Esophagus (tissue), 2 donors: ENCODE measurements around the gene OLFM1. TPM values are rescaled to one million over a fixed set of nuclear protein-coding genes. Genes with fewer than 3 reads are reported as not detected.
A peak's percentile ranks its signal among the peaks of the same experiment; 100 is the strongest.

Experiments
- H3K27ac ChIP-seq, 2 donors: one replicate each; pipeline ENCODE4 v1.5.1; 2013; ENCODE audit warnings: low read depth in 2 of 2, mild to moderate bottlenecking in 2 of 2, inconsistent platforms in 1 of 2, low read length in 1 of 2, moderate library complexity in 1 of 2
- H3K27me3 ChIP-seq, 2 donors: one replicate each; pipeline ENCODE4 v1.6.1; 2013; ENCODE audit warnings: low read length in 2 of 2, control low read depth in 1 of 2, mild to moderate bottlenecking in 1 of 2; ENCODE audit not compliant: insufficient read depth in 2 of 2, control insufficient read depth in 1 of 2
- H3K36me3 ChIP-seq, 2 donors: one replicate each; pipeline ENCODE4 v1.6.1; 2013; ENCODE audit warnings: low read length in 1 of 2; ENCODE audit not compliant: control insufficient read depth in 2 of 2, insufficient read depth in 2 of 2
- H3K4me1 ChIP-seq, 2 donors: one replicate each; pipeline ENCODE4 v1.6.1; 2013; ENCODE audit warnings: low read length in 1 of 2; ENCODE audit not compliant: control insufficient read depth in 2 of 2, insufficient read depth in 2 of 2
- H3K4me3 ChIP-seq, 2 donors: one replicate each; pipeline ENCODE4 v1.5.1; 2013; ENCODE audit warnings: low read length in 2 of 2, mild to moderate bottlenecking in 2 of 2, low read depth in 1 of 2, moderate library complexity in 1 of 2
- H3K9me3 ChIP-seq, 2 donors: one replicate each; pipeline ENCODE4 v1.6.1; 2013; ENCODE audit warnings: mild to moderate bottlenecking in 2 of 2, low read depth in 1 of 2, low read length in 1 of 2, moderate library complexity in 1 of 2; ENCODE audit not compliant: control insufficient read depth in 2 of 2, insufficient read depth in 1 of 2
- WGBS, 2 donors: extraction: QIAGEN DNeasy Blood & Tissue Kit; methylation state at CpG; one replicate each; pipeline ENCODE4 v1.1.7; 2013; 5-methylcytosine and 5-hydroxymethylcytosine counted together
- polyA plus RNA-seq, 2 donors: library from polyadenylated mRNA; stranded (reverse); fragments of 200-250 nt; gene quantifications; one replicate each; pipeline ENCODE4 v1.2.3, GENCODE V29; 2013
- donor health status: healthy with polysubstance abuse.
- donor health status: Bipolar disorder and iron deficiency.

Gene OLFM1
- polyA plus RNA-seq, 2 donors, result 2.3 to 4.8 TPM

GRCh38 chr9:135067096-135067710 lies 20.3 kb upstream of the OLFM1 start:
- Histone ChIP-seq H3K4me1 (no peaks in the 10 kb centered on the region), H3K9me3 (peaks cover 5 to 7% of the 10 kb centered on the region in 2 donors), H3K27ac (no peak overlapping the region), H3K27me3 (peaks cover 3 to 4% of the 10 kb centered on the region in 2 donors), H3K4me3 (no peak overlapping the region), H3K36me3 (no peaks in the 10 kb centered on the region)
- WGBS, 2 donors, result 86 to 87% methylated on average over 19 to 20 of the region's 20 CpGs

GRCh38 chr9:135068776-135069415 lies 18.6 kb upstream of the OLFM1 start:
- Histone ChIP-seq H3K4me3 (no peak overlapping the region), H3K4me1 (no peaks in the 10 kb centered on the region), H3K9me3 (peaks cover under 1 to 1% of the 10 kb centered on the region in 2 donors), H3K36me3 (no peaks in the 10 kb centered on the region), H3K27me3 (peaks cover 0 to 4% of the 10 kb centered on the region in 2 donors), H3K27ac (no peak overlapping the region)
- WGBS, 2 donors, result 76% methylated on average over 18 of the region's 18 CpGs

GRCh38 chr9:135069558-135070197 lies 17.8 kb upstream of the OLFM1 start:
- H3K27me3 ChIP-seq, result peaks cover 0 to 4% of the 10 kb centered on the region in 2 donors
- no peak overlapping the region for H3K4me3 ChIP-seq
- H3K9me3 ChIP-seq, result no peaks in the 10 kb centered on the region
- H3K4me1 ChIP-seq, result no peaks in the 10 kb centered on the region
- H3K27ac ChIP-seq, result no peak overlapping the region
- H3K36me3 ChIP-seq, result no peaks in the 10 kb centered on the region
- 36 to 44% methylated on average over 15 of the region's 15 CpGs for WGBS, 2 donors

GRCh38 chr9:135070198-135070951 lies 17.1 kb upstream of the OLFM1 start:
- Histone ChIP-seq H3K4me3 (no peak overlapping the region), H3K27me3 (peaks cover 0 to 4% of the 10 kb centered on the region in 2 donors), H3K4me1 (no peaks in the 10 kb centered on the region), H3K36me3 (no peaks in the 10 kb centered on the region), H3K9me3 (no peaks in the 10 kb centered on the region), H3K27ac (no peak overlapping the region)
- 42% methylated on average over 22 of the region's 22 CpGs for WGBS, 2 donors

- Histone ChIP-seq H3K27me3 (peaks cover 0 to 4% of the 10 kb centered on the region in 2 donors), H3K9me3 (no peaks in the 10 kb centered on the region), H3K4me3 (no peak overlapping the region), H3K27ac (no peak overlapping the region), H3K4me1 (no peaks in the 10 kb centered on the region), H3K36me3 (no peaks in the 10 kb centered on the region)
- 62 to 66% methylated on average over 16 of the region's 16 CpGs for WGBS, 2 donors
These were observed 16.3 kb upstream of the OLFM1 start for GRCh38 chr9:135070964-135071735.

DNA sequence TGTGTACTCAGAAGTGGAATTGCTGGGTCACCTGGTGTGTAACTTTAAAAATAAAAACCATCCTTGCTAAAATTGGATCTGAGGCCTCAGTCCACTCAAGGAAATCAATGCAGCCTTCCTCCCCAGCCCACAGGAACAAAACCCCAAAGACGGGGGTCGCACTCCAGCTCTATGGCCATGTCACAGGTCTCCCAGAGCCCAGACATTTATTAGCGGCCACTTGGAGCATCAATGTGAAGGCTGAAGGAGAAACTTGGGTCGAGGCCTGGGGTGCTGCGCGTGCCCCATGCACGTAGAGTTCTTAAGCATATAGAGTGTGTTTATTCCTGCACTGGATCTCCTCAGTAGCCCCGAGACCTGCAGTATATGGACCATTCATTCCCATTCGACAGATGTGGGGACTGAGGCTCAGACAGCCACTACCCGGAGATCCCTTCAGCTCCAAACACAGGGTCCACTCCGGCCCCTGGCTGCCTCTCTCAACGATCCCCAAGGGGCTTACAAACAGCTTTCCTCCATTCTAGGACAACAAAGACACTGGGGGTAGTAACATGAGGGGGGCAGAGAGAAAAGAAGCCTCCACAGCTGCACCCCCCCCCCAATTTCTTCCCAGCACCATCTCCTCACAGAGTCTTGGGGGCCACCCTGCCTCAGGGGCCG lies 14.3 kb upstream of the OLFM1 start:
- 82 to 84% methylated on average over 13 of the region's 13 CpGs for WGBS, 2 donors
- Histone ChIP-seq H3K4me3 (no peak overlapping the region), H3K9me3 (no peaks in the 10 kb centered on the region), H3K4me1 (no peaks in the 10 kb centered on the region), H3K27ac (no peak overlapping the region), H3K36me3 (no peaks in the 10 kb centered on the region), H3K27me3 (peaks cover 3 to 4% of the 10 kb centered on the region in 2 donors)

DNA sequence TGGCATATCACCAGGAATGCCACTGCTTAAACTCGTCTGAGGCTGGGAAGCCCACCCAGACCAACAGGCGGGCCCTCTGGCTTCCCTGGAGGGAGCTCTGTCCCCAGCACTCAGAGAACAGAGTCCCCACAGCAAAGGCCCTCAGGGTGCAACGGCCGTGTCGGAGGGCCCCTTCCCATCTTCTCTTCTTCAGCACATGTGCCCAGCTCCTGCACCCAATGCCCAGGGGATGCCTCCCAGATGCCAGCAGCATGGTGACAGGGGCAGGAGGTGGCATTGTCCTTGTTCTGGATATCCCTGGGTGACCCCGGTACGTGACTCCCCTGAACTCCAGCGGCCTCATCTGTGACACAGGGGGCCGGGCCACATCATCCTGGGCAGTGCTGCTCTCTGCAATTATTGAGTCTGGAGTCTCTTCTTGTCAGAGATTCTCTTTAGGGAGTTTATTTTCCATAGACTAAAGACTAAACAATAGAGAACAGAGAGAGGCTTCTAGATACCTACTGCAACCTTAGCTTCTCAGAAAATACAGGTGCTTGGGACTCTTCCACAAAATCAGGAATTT lies 13.6 kb upstream of the OLFM1 start:
- Histone ChIP-seq H3K9me3 (no peaks in the 10 kb centered on the region), H3K27me3 (peaks cover 4 to 6% of the 10 kb centered on the region in 2 donors), H3K4me1 (no peaks in the 10 kb centered on the region), H3K27ac (no peak overlapping the region), H3K4me3 (no peak overlapping the region), H3K36me3 (no peaks in the 10 kb centered on the region)
- 87 to 89% methylated on average over 9 of the region's 9 CpGs for WGBS, 2 donors

DNA sequence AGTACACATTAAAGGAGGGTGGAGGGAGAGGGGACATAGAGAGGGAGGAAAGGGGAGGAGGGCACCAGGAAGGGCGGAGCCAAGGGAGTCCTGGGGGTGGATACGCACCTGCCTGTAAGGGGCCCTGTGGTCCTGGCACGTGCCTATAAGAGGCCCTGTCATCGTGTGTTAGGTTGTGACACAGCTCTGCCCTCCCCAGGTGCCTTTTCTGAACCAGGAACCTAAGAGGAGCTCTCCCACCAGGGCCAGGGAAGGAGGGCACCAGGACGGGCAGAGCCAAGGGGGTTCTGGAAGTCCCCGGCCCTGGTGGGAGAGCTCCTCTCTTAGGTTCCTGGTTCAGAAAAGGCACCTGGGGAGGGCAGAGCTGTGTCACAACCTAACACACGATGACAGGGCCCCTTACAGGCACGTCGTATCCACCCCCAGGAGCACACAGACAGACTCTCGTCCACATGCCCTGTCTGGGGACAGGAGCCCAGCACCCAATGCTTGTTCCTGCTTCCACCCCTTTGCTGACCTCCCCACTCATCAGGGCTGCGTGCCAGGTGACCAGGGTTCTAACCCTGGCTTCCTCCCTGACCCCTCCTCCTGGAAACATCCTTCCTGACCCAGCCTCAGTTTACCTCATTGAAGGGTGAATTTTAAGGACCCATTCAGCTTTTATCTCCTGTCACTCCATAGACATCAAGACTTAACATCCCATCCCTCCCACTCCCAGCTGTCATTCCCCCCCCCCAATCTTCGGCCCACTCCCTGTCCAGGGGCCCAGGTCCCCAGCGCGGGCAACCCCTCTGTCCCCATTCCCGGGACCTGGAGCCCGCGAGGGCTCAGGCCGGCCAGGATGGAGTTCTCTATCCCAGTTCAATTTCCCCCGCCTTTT lies 12.9 kb upstream of the OLFM1 start:
- H3K4me1 ChIP-seq, result no peaks in the 10 kb centered on the region
- peak overlapping the region in 1 of 2 donors; percentile 30 for H3K4me3 ChIP-seq
- H3K36me3 ChIP-seq, result no peaks in the 10 kb centered on the region
- no peak overlapping the region for H3K27ac ChIP-seq
- H3K9me3 ChIP-seq, result no peaks in the 10 kb centered on the region
- 48 to 51% methylated on average over 19 of the region's 19 CpGs for WGBS, 2 donors
- peaks cover 4 to 6% of the 10 kb centered on the region in 2 donors for H3K27me3 ChIP-seq
